Peyer's patch (tissue), 4 donors: Measurements from ENCODE around the gene PANX1. TPM values are rescaled to one million over a fixed set of nuclear protein-coding genes. Genes with fewer than 3 reads are reported as not detected.

Experiments used
- DNase-seq, 3 donors: peaks; one replicate each; pipeline ENCODE4 v3.0.0-alpha.2; 2017 to 2019
- H3K27ac ChIP-seq, 4 donors: fragments of 200-600 bp; sonication (generic); one replicate each; pipeline ENCODE4 v1.5.1; 2016 to 2019
- H3K27me3 ChIP-seq, 2 donors: fragments of 200-600 bp; sonication (generic); one replicate each; pipeline ENCODE4 v1.5.1; 2019
- H3K36me3 ChIP-seq, 3 donors: fragments of 200-600 bp; sonication (generic); one replicate each; pipeline ENCODE4 v1.5.1; 2016 to 2019
- H3K4me1 ChIP-seq, 4 donors: fragments of 200-600 bp; sonication (generic); one replicate each; pipeline ENCODE4 v1.5.1; 2016 to 2019
- H3K4me3 ChIP-seq, 4 donors: fragments of 200-600 bp; sonication (generic); 1 replicate in 3 of 4; 2 replicates in 1 of 4; pipeline ENCODE4 v1.5.1; 2016 to 2019; ENCODE audit warnings: mild to moderate bottlenecking in 1 of 4
- H3K9me3 ChIP-seq, 4 donors: fragments of 200-600 bp; sonication (generic); one replicate each; pipeline ENCODE4 v1.5.1; 2016 to 2019; ENCODE audit warnings: mild to moderate bottlenecking in 1 of 4
- CTCF ChIP-seq, 6 experiments: fragments of 450-650 bp in 4 of 6; fragments of 200-600 bp in 2 of 6; sonication (generic) in 1 of 6; IDR thresholded peaks; one replicate each; pipeline ENCODE4 v1.5.1; 2017 to 2019; ENCODE audit warnings: antibody characterized with exemption in 6 of 6, mild to moderate bottlenecking in 3 of 6, moderate library complexity in 1 of 6
- POLR2A ChIP-seq, 2 donors: fragments of 450-650 bp; IDR thresholded peaks; one replicate each; pipeline ENCODE4 v1.5.1; 2017; ENCODE audit warnings: antibody characterized with exemption in 2 of 2, mild to moderate bottlenecking in 2 of 2, moderate library complexity in 2 of 2
- total RNA-seq, 4 donors: library from RNA; depleted of rRNA; stranded (reverse); fragments of >200 nt; gene quantifications; one replicate each; pipeline ENCODE4 v1.1.0, GENCODE V29; 2016

Gene PANX1
- 10 to 100 TPM in 1 of 4 donors, 1 to 10 TPM in 3; 5.8 to 10.9 (median 8.6) TPM for total RNA-seq

DNA sequence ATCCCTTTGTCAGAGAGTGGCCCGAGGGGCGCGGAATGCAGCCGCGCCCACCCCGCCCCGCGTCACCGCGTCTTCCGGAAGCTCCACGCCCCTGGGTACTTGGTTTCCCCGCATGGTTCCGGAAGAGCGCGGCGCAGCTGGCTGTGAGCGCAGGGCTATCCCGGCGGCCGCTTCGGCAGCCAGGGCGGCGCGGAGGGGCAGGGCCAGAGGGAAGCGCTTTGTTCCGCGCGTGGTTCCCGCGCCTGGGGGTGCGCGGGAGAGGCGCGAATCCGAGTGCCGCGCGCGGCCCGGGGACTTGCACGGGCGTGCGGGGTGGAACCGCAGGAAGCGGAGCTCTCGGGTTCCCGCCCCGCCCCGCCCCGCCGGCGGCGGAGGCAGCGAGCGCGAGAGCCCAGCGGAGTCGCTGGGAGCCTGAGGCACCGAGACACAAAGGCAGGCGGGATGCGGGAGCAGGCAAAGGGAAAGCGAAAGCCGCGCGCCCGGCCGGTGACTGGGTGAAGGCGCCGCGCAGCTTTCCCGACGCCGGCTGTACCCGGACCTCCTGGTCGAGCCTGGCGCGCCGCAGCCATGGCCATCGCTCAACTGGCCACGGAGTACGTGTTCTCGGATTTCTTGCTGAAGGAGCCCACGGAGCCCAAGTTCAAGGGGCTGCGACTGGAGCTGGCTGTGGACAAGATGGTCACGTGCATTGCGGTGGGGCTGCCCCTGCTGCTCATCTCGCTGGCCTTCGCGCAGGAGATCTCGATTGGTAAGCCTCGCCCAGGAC is at the start of gene PANX1:
Gene PANX1, plus strand, starts transcription at position 96 of the 766 bp plus-strand sequence. Its CDS starts 472 bp downstream, at position 568.
- Histone ChIP-seq H3K27ac (peak within 1 kb of the TSS; percentile 86 to 98 (median 92)), H3K27me3 (no peaks in the 10 kb centered on the region), H3K9me3 (no peaks in the 10 kb centered on the region), H3K4me1 (peaks cover 0 to 33% (median 5%) of the 10 kb centered on the region in 4 donors), H3K4me3 (peak within 1 kb of the TSS; percentile 72 to 88 (median 84)), H3K36me3 (no peaks in the 10 kb centered on the region)
- TF ChIP-seq CTCF (IDR thresholded peaks at IDR 0.05) (no peak), POLR2A (IDR thresholded peaks at IDR 0.05) (peak; percentile 46 to 57)
- peak; percentile 67 to 91 (median 84) for DNase-seq

DNA sequence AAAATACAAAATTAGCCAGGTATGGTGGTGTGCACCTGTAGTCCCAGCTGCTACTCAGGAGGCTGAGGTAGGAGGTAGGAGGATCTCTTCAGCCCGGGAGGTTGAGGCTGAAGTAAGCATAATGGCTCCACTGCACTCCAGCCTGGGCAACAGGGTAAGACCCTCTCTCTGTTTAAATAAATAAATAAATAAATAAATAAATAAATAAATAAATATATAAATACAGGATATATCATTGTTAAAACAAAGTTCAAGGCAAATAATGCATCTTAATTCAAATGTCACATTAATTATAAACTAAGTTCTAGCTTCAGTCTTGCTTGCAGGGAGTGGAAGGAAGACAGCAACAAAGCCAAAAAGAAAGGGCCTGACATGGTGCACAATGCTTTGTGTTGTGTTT is 44.5 kb upstream of the PANX1 start:
- Histone ChIP-seq H3K36me3 (no peaks in the 10 kb centered on the region), H3K9me3 (no peaks in the 10 kb centered on the region), H3K4me3 (no peak overlapping the region), H3K27ac (no peak overlapping the region), H3K4me1 (no peaks in the 10 kb centered on the region), H3K27me3 (no peaks in the 10 kb centered on the region)
- TF ChIP-seq POLR2A (IDR thresholded peaks at IDR 0.05) (no peak), CTCF (IDR thresholded peaks at IDR 0.05) (no peak)
- DNase-seq = no peak

- Histone ChIP-seq H3K9me3 (no peaks in the 10 kb centered on the region), H3K27ac (no peak overlapping the region), H3K4me3 (no peak overlapping the region), H3K4me1 (no peaks in the 10 kb centered on the region), H3K36me3 (no peaks in the 10 kb centered on the region), H3K27me3 (no peaks in the 10 kb centered on the region)
- no peak for DNase-seq
- no peak for TF ChIP-seq POLR2A (IDR thresholded peaks at IDR 0.05)
- TF ChIP-seq CTCF (IDR thresholded peaks at IDR 0.05) = no peak
These were observed 39.7 kb upstream of the PANX1 start for GRCh38 chr11:94088906-94089305.

- no peak overlapping the region for H3K4me3 ChIP-seq
- no peaks in the 10 kb centered on the region for H3K27me3 ChIP-seq
- no peaks in the 10 kb centered on the region for H3K4me1 ChIP-seq
- no peaks in the 10 kb centered on the region for H3K36me3 ChIP-seq
- H3K27ac ChIP-seq = no peak overlapping the region
- no peaks in the 10 kb centered on the region for H3K9me3 ChIP-seq
- TF ChIP-seq POLR2A (IDR thresholded peaks at IDR 0.05) (no peak), CTCF (IDR thresholded peaks at IDR 0.05) (no peak)
- no peak for DNase-seq
These were observed 39.3 kb upstream of the PANX1 start for GRCh38 chr11:94089341-94089740.

- peak in 1 of 3 donors; percentile 49 for DNase-seq
- Histone ChIP-seq H3K4me1 (no peaks in the 10 kb centered on the region), H3K27ac (no peak overlapping the region), H3K27me3 (no peaks in the 10 kb centered on the region), H3K4me3 (no peak overlapping the region), H3K9me3 (no peaks in the 10 kb centered on the region), H3K36me3 (no peaks in the 10 kb centered on the region)
- no peak for TF ChIP-seq POLR2A (IDR thresholded peaks at IDR 0.05)
- no peak for TF ChIP-seq CTCF (IDR thresholded peaks at IDR 0.05)
These were observed 38.2 kb upstream of the PANX1 start for GRCh38 chr11:94090401-94090800.
